Peyer's patch (tissue), 4 donors: ENCODE measurements around the gene RND3.

Experiments
- CTCF ChIP-seq, 6 experiments: fragments of 450-650 bp in 4 of 6; fragments of 200-600 bp in 2 of 6; sonication (generic) in 1 of 6; IDR thresholded peaks; one replicate each; pipeline ENCODE4 v1.5.1; 2017 to 2019; ENCODE audit warnings: antibody characterized with exemption in 6 of 6, mild to moderate bottlenecking in 3 of 6, moderate library complexity in 1 of 6
- POLR2A ChIP-seq, 2 donors: fragments of 450-650 bp; IDR thresholded peaks; one replicate each; pipeline ENCODE4 v1.5.1; 2017; ENCODE audit warnings: antibody characterized with exemption in 2 of 2, mild to moderate bottlenecking in 2 of 2, moderate library complexity in 2 of 2

- TF ChIP-seq POLR2A (IDR thresholded peaks at IDR 0.05) (no peak), CTCF (IDR thresholded peaks at IDR 0.05) (no peak)
Measured at GRCh38 chr2:150424406-150424805, 63.1 kb downstream of the RND3 start.
